SU-DHL-6 (cell line): ENCODE data around the gene MARCHF11.

Experiments
- H2AFZ ChIP-seq: fragments of 200-600 bp; sonication (generic); 2 replicates; pipeline ENCODE4 v1.6.1; 2014; ENCODE audit warnings: low read depth, mild to moderate bottlenecking, moderate library complexity, mixed read lengths, antibody characterized with exemption, low read length; ENCODE audit not compliant: severe bottlenecking
- H3F3A ChIP-seq: fragments of 200-600 bp; shearing (Covaris generic); 2 replicates; pipeline ENCODE4 v1.6.0; 2016; ENCODE audit warnings: antibody characterized with exemption, mild to moderate bottlenecking; ENCODE audit not compliant: insufficient read depth
- H3K27ac ChIP-seq: fragments of 200-600 bp; sonication (generic); 2 replicates; pipeline ENCODE4 v1.5.1; 2016; ENCODE audit warnings: low read depth, mild to moderate bottlenecking, low read length, moderate library complexity, mixed read lengths
- H3K27me3 ChIP-seq: fragments of 200-600 bp; sonication (generic), shearing (Covaris generic); 2 replicates; pipeline ENCODE4 v1.6.0; 2014; ENCODE audit warnings: mild to moderate bottlenecking, low read length
- H3K36me3 ChIP-seq: fragments of 200-600 bp; sonication (generic); 2 replicates; pipeline ENCODE4 v1.6.1; 2014; ENCODE audit warnings: mild to moderate bottlenecking, low read length, mixed read lengths
- H3K4me2 ChIP-seq: fragments of 300-600, 200-600 bp; shearing (Covaris generic), sonication (generic); 2 replicates; pipeline ENCODE4 v1.6.0; 2014; ENCODE audit warnings: low read length, low read depth, mild to moderate bottlenecking; ENCODE audit not compliant: poor library complexity, severe bottlenecking
- H3K4me3 ChIP-seq: fragments of 200-600 bp; sonication (generic); 2 replicates; pipeline ENCODE4 v1.5.1; 2014; ENCODE audit warnings: antibody characterized with exemption, low read length, mild to moderate bottlenecking, mixed read lengths; ENCODE audit not compliant: insufficient read depth, poor library complexity, severe bottlenecking
- H3K79me2 ChIP-seq: fragments of 200-600 bp; sonication (generic); 2 replicates; pipeline ENCODE4 v1.6.1; 2014; ENCODE audit warnings: mild to moderate bottlenecking, low read length, moderate library complexity; ENCODE audit not compliant: insufficient read depth
- H3K9ac ChIP-seq: fragments of 200-600 bp; sonication (generic); 2 replicates; pipeline ENCODE4 v1.7.0; 2014; ENCODE audit warnings: mild to moderate bottlenecking, low read length
- H3K9me2 ChIP-seq: fragments of 200-600 bp; sonication (generic); replicated peaks from 2 replicates; pipeline ENCODE4 v1.6.1; 2014; ENCODE audit warnings: low read length; ENCODE audit not compliant: insufficient read depth
- H3K9me3 ChIP-seq: fragments of 200-600 bp; sonication (generic); 2 replicates; pipeline ENCODE4 v1.6.1; 2014; ENCODE audit warnings: low read length, mixed read lengths; ENCODE audit not compliant: insufficient read depth
- H4K20me1 ChIP-seq: fragments of 200-600 bp; sonication (generic); 2 replicates; pipeline ENCODE4 v1.6.1; 2014; ENCODE audit warnings: low read depth, mild to moderate bottlenecking, antibody characterized with exemption, low read length, moderate library complexity, mixed read lengths
- CTCF ChIP-seq: fragments of 200-600 bp; sonication (generic); IDR thresholded peaks from one replicate; pipeline ENCODE4 v1.5.1; 2017; ENCODE audit warnings: antibody characterized with exemption, mild to moderate bottlenecking, low read length, moderate library complexity; ENCODE audit not compliant: insufficient read depth, poor library complexity, severe bottlenecking
- EZH2phosphoT487 ChIP-seq: fragments of 200-600 bp; sonication (generic), shearing (Covaris generic); conservative IDR thresholded peaks from 2 replicates; pipeline ENCODE4 v1.6.1; 2018; ENCODE audit warnings: mild to moderate bottlenecking, antibody characterized with exemption, low read length, moderate library complexity, mixed read lengths

MARCHF11 gene

GRCh38 chr5:16180789-16181082, 1.1 kb upstream of the MARCHF11 start:
- Histone ChIP-seq H3K36me3 (no peaks in the 10 kb centered on the region), H3K4me2 (no peak overlapping the region), H3K9me2 (no peaks in the 10 kb centered on the region), H3K9me3 (no peaks in the 10 kb centered on the region), H3K79me2 (no peaks in the 10 kb centered on the region), H3K9ac (no peak overlapping the region), H4K20me1 (no peaks in the 10 kb centered on the region), H3K4me3 (no peak overlapping the region), H3K27ac (no peak overlapping the region), H2AFZ (no peak overlapping the region), H3K27me3 (no peaks in the 10 kb centered on the region), H3F3A (no peaks in the 10 kb centered on the region)
- no peak for TF ChIP-seq CTCF

- no peaks in the 10 kb centered on the region for H3F3A ChIP-seq
- no peak overlapping the region for H3K9ac ChIP-seq
- H3K36me3 ChIP-seq, result no peaks in the 10 kb centered on the region
- no peaks in the 10 kb centered on the region for H3K79me2 ChIP-seq
- no peaks in the 10 kb centered on the region for H3K27me3 ChIP-seq
- no peak overlapping the region for H3K27ac ChIP-seq
- no peak overlapping the region for H2AFZ ChIP-seq
- TF ChIP-seq EZH2phosphoT487 (no peak), CTCF (no peak)
- no peak overlapping the region for H3K4me3 ChIP-seq
- H4K20me1 ChIP-seq, result no peaks in the 10 kb centered on the region
- no peak overlapping the region for H3K4me2 ChIP-seq
- no peaks in the 10 kb centered on the region for H3K9me3 ChIP-seq
- H3K9me2 ChIP-seq, result no peaks in the 10 kb centered on the region
Measured at GRCh38 chr5:16179936-16180788, 571 bp upstream of the MARCHF11 start.

DNA sequence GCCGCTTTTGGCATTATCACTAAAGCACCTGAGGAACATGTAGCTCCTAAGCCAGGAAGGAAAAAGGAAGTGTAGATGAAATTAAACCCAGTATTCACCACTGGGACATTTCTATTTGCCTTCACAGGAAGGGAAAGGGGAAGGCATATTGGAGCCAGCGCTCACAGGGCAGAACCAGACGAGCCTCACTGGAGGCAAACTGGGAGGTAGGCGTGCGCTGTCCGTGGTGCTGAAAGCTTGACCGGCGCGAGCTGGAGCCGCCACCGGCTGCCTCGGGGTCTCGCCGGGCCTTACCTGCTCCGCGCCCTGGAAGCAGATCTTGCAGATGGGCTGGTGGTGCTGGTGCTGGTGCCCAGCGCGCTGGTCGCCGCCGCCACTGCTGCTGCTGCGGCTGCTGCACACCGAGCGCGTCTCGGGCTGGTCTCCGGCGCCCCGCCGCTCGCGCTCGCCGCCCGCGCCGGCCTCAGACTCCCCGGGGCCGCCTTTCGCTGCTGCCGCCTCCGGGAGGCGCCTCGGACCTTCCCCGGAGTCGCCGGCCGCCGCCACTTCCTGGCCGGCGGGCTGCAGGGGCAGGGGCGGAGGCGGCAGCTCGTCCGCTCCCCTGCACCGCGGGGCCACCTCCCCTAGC, 732 bp downstream of the MARCHF11 start:
- H3K36me3 ChIP-seq, result no peaks in the 10 kb centered on the region
- no peak overlapping the region for H3K9ac ChIP-seq
- no peaks in the 10 kb centered on the region for H3K9me3 ChIP-seq
- H3K27me3 ChIP-seq, result no peaks in the 10 kb centered on the region
- H3K27ac ChIP-seq, result no peak overlapping the region
- H3K4me3 ChIP-seq, result no peak overlapping the region
- TF ChIP-seq CTCF (no peak), EZH2phosphoT487 (no peak)
- no peaks in the 10 kb centered on the region for H3K9me2 ChIP-seq
- H4K20me1 ChIP-seq, result no peaks in the 10 kb centered on the region
- no peak overlapping the region for H2AFZ ChIP-seq
- H3K79me2 ChIP-seq, result no peaks in the 10 kb centered on the region
- no peaks in the 10 kb centered on the region for H3F3A ChIP-seq
- H3K4me2 ChIP-seq, result no peak overlapping the region
